HFFc6 (cell line): ENCODE measurements around the gene FSIP1. TPM values are rescaled to one million over a fixed set of nuclear protein-coding genes. Genes with fewer than 3 reads are reported as not detected.
A peak's percentile ranks its signal among the peaks of the same experiment; 100 is the strongest.

Experiments
- DNase-seq: peaks from one replicate; pipeline ENCODE4 v3.0.0-alpha.2; 2018
- H3K27ac Mint-ChIP-seq: 2 replicates; pipeline ENCODE4 v1.8.0; 2020; ENCODE audit warnings: mild to moderate bottlenecking, mixed read lengths
- H3K27me3 Mint-ChIP-seq: 2 replicates; pipeline ENCODE4 v1.8.0; 2021; ENCODE audit warnings: mild to moderate bottlenecking, moderate library complexity, mixed read lengths; ENCODE audit not compliant: insufficient read depth
- H3K36me3 Mint-ChIP-seq: 2 replicates; pipeline ENCODE4 v1.8.0; 2021; ENCODE audit warnings: low read depth, mixed read lengths
- H3K4me1 Mint-ChIP-seq: 2 replicates; pipeline ENCODE4 v1.8.0; 2020; ENCODE audit warnings: low read depth, mixed read lengths
- H3K4me3 Mint-ChIP-seq: 2 replicates; pipeline ENCODE4 v1.8.0; 2020; ENCODE audit warnings: mild to moderate bottlenecking, moderate library complexity, mixed read lengths
- H3K9me3 Mint-ChIP-seq: 2 replicates; pipeline ENCODE4 v1.8.0; 2020; ENCODE audit warnings: mild to moderate bottlenecking, mixed read lengths
- CTCF ChIP-seq: fragments of 200-600 bp; sonication (generic); IDR thresholded peaks from 2 replicates; pipeline ENCODE4 v1.5.0; 2021; ENCODE audit warnings: antibody characterized with exemption, mild to moderate bottlenecking
- total RNA-seq, 6 experiments: library from RNA; stranded (reverse); fragmentation: NEBNext Ultra II Directional; extraction: Animal tissue kit (Norgen Biotek cat#: 25700); gene quantifications; 2 replicates in 1 of 6; 3 replicates in 5 of 6; pipeline ENCODE4 v1.2.3, GENCODE V29; 2021

Gene FSIP1
- total RNA-seq, 6 experiments from 2014 or later: 1.2 to 2.0 (median 1.3) TPM

DNA sequence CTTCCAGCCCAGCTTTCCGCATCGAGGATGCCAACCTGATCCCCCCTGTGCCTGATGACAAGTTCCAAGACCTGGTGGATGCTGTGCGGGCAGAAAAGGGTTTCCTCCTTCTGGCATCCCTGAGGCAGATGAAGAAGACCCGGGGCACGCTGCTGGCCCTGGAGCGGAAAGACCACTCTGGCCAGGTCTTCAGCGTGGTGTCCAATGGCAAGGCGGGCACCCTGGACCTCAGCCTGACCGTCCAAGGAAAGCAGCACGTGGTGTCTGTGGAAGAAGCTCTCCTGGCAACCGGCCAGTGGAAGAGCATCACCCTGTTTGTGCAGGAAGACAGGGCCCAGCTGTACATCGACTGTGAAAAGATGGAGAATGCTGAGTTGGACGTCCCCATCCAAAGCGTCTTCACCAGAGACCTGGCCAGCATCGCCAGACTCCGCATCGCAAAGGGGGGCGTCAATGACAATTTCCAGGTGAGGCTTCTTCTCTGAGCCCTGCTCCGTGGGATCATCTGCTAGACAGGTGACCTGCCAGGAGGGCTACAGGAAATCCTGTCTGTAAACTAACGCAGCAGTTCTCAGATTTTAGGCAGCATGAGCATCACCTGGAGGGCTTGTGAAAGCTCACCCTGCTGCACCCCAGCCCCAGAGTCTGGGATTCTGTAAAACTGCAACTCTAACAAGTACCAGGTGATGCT, 200.2 kb downstream of the FSIP1 start:
- peak; percentile 96 for DNase-seq
- H3K9me3 Mint-ChIP-seq: peaks cover 38% of the 10 kb centered on the region
- peak overlapping the region; percentile 90 for H3K4me3 Mint-ChIP-seq
- H3K4me1 Mint-ChIP-seq: peaks cover 55% of the 10 kb centered on the region
- H3K27ac Mint-ChIP-seq: peak overlapping the region; percentile 86
- H3K27me3 Mint-ChIP-seq: peaks cover 56% of the 10 kb centered on the region
- peaks cover 64% of the 10 kb centered on the region for H3K36me3 Mint-ChIP-seq
- TF ChIP-seq CTCF: no peak

DNA sequence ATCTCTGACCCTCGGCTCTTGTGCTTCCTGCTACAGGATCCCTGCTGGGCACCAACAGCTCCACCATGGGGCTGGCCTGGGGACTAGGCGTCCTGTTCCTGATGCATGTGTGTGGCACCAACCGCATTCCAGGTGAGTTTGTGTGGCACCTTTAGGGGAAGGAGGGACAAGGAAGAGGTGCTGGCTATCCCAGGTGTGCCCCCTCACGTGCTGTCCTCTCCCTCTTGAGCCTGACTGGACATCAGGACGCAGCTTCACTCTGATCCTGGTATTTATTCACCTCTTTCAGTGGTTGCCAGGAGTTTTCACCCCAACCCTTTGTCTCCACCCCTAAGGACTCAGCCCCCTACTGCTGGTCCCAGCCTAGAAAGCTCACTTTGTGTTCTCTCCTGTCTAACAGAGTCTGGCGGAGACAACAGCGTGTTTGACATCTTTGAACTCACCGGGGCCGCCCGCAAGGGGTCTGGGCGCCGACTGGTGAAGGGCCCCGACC, 200.8 kb downstream of the FSIP1 start:
- peaks cover 58% of the 10 kb centered on the region for H3K36me3 Mint-ChIP-seq
- H3K27ac Mint-ChIP-seq: peak overlapping the region; percentile 86
- H3K4me3 Mint-ChIP-seq: peak overlapping the region; percentile 90
- peaks cover 50% of the 10 kb centered on the region for H3K27me3 Mint-ChIP-seq
- peaks cover 32% of the 10 kb centered on the region for H3K9me3 Mint-ChIP-seq
- peak; percentile 96 for DNase-seq
- TF ChIP-seq CTCF: peak; percentile 61; the same call in 1 of the 2 replicates
- H3K4me1 Mint-ChIP-seq: peaks cover 52% of the 10 kb centered on the region

- no peak for TF ChIP-seq CTCF
- peaks cover 47% of the 10 kb centered on the region for H3K4me1 Mint-ChIP-seq
- peaks cover 55% of the 10 kb centered on the region for H3K36me3 Mint-ChIP-seq
- H3K9me3 Mint-ChIP-seq: peaks cover 27% of the 10 kb centered on the region
- peak overlapping the region; percentile 90 for H3K4me3 Mint-ChIP-seq
- peaks cover 45% of the 10 kb centered on the region for H3K27me3 Mint-ChIP-seq
- peak overlapping the region; percentile 86 for H3K27ac Mint-ChIP-seq
- DNase-seq: peak; percentile 96
These were observed 201.3 kb downstream of the FSIP1 start for GRCh38 chr15:39581242-39581792.

DNA sequence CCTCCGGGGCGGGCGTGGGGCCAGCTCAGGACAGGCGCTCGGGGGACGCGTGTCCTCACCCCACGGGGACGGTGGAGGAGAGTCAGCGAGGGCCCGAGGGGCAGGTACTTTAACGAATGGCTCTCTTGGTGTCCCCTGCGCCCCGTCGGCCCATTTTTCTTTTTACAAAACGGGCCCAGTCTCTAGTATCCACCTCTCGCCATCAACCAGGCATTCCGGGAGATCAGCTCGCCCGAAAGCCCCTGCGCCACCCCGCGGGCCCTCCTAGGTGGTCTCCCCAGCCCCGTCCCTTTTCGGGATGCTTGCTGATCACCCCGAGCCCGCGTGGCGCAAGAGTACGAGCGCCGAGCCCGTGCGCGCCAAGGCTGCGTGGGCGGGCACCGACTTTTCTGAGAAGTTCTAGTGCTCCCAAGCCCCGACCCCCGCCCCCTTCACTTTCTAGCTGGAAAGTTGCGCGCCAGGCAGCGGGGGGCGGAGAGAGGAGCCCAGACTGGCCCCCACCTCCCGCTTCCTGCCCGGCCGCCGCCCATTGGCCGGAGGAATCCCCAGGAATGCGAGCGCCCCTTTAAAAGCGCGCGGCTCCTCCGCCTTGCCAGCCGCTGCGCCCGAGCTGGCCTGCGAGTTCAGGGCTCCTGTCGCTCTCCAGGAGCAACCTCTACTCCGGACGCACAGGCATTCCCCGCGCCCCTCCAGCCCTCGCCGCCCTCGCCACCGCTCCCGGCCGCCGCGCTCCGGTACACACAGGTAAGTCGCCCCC, 202.0 kb downstream of the FSIP1 start, which contains the start of gene THBS1:
Gene THBS1 (plus strand): TSS at position 595 of the 757 bp plus-strand sequence. CDS start 779 bp downstream, outside the sequence.
- Mint-ChIP-seq H3K4me1 (peaks cover 40% of the 10 kb centered on the region), H3K9me3 (peaks cover 20% of the 10 kb centered on the region), H3K27ac (peak within 1 kb of the TSS; percentile 87), H3K36me3 (peaks cover 55% of the 10 kb centered on the region), H3K27me3 (peaks cover 38% of the 10 kb centered on the region), H3K4me3 (peak within 1 kb of the TSS; percentile 90)
- TF ChIP-seq CTCF: peak; percentile 74
- DNase-seq: peak; percentile 97

DNA sequence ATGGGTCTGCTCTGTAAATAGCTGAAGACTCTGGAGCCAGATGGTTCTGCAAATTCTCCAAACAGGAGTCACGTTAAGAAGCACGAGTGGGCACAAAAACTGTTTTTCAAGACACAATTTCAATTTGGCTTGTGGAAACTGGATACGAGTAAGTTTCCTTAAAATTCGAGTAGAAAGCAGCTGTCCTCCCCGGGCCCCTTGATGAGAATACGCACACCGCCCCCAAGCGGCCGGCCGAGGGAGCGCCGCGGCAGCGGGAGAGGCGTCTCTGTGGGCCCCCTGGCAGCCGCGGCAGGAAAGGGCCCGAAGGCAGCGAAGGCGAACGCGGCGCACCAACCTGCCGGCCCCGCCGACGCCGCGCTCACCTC, 202.5 kb downstream of the FSIP1 start:
- DNase-seq: peak; percentile 96
- Mint-ChIP-seq H3K27me3 (peaks cover 34% of the 10 kb centered on the region), H3K4me3 (peak overlapping the region; percentile 90), H3K9me3 (peaks cover 15% of the 10 kb centered on the region), H3K27ac (peak overlapping the region; percentile 87), H3K36me3 (peaks cover 50% of the 10 kb centered on the region), H3K4me1 (peaks cover 37% of the 10 kb centered on the region)
- peak; percentile 99 for TF ChIP-seq CTCF
